T-helper 1 cell treated with Interleukin-12 subunit alpha and Interleukin-12 subunit beta and Interleukin-4 antibody, amounts not matched to agents 30 μg/mL and 1 μg/mL, for 36 hours (primary cell): ENCODE measurements around the gene CHRM5.
A peak's percentile ranks its signal among the peaks of the same experiment; 100 is the strongest.
"Not testable (repeated sequence)": the region's sequence is repeated elsewhere in the genome, so short reads cannot be mapped to it uniquely, and the experiment has no call there.

Experiments
- H3K27ac Mint-ChIP-seq: one replicate; pipeline ENCODE4 v1.8.0; 2021; ENCODE audit warnings: mild to moderate bottlenecking, mixed read lengths
- H3K27me3 Mint-ChIP-seq: one replicate; pipeline ENCODE4 v1.8.0; 2021; ENCODE audit warnings: low read depth, mixed read lengths
- H3K36me3 Mint-ChIP-seq: one replicate; pipeline ENCODE4 v1.8.0; 2021; ENCODE audit warnings: low read depth, mixed read lengths
- H3K4me1 Mint-ChIP-seq: one replicate; pipeline ENCODE4 v1.8.0; 2021; ENCODE audit warnings: low read depth, mixed read lengths
- H3K4me3 Mint-ChIP-seq: one replicate; pipeline ENCODE4 v1.8.0; 2021; ENCODE audit warnings: mild to moderate bottlenecking, moderate library complexity, mixed read lengths
- H3K9me3 Mint-ChIP-seq: one replicate; pipeline ENCODE4 v1.8.0; 2021; ENCODE audit warnings: mixed read lengths

The CHRM5 gene

DNA sequence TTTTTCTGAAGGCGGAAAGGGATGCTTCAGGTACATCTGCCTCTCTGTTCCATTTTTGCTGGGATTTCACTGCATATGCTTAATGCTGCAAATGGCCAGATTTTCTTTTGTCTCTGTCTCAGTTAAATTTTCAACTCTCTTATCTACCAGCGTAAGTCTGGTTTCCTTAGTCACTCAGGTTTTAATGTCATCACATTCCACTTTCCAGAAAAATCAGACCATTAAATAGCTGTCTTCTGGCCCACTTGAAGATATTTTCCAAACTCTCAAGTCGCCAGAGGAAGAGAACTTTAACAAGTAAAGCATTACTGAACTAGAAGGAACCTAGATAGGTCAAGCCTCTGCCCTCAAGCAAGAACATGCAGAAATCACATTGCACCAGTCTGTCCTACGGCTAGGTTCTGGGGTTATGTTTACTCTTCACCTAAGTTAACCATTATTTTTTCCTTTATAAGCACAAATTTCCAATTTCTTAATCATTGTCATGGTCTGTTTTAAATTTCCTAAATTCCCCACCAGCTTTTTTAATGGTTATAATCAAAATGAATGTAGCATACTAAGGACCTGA is 44.2 kb downstream of the CHRM5 start:
- H3K27ac Mint-ChIP-seq = no peak overlapping the region
- H3K4me1 Mint-ChIP-seq = peaks cover 4% of the 10 kb centered on the region
- no peaks in the 10 kb centered on the region for H3K27me3 Mint-ChIP-seq
- no peaks in the 10 kb centered on the region for H3K36me3 Mint-ChIP-seq
- no peak overlapping the region for H3K4me3 Mint-ChIP-seq
- H3K9me3 Mint-ChIP-seq = no peaks in the 10 kb centered on the region

DNA sequence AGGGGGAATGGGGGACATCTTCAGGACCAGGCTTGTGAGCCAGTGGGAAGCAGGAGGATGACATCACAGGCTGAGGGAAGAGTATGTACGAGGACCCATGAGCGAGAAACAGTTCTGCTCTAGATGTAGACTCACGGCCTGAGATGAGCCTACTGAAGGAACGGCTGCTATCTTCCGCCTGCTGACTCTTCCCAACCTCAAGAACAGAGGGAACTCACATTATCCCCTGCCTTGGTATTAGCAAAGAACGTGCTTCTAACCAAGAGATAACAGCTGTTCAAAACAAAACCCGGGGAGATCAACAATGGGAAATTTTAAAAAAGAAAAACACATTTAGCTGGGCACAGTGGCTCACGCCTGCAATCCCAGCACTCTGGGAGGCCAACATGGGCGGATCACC is 45.4 kb downstream of the CHRM5 start:
- Mint-ChIP-seq H3K36me3 (no peaks in the 10 kb centered on the region), H3K4me1 (peaks cover 12% of the 10 kb centered on the region), H3K27me3 (no peaks in the 10 kb centered on the region), H3K9me3 (peaks cover 3% of the 10 kb centered on the region), H3K27ac (no peak overlapping the region), H3K4me3 (no peak overlapping the region)

DNA sequence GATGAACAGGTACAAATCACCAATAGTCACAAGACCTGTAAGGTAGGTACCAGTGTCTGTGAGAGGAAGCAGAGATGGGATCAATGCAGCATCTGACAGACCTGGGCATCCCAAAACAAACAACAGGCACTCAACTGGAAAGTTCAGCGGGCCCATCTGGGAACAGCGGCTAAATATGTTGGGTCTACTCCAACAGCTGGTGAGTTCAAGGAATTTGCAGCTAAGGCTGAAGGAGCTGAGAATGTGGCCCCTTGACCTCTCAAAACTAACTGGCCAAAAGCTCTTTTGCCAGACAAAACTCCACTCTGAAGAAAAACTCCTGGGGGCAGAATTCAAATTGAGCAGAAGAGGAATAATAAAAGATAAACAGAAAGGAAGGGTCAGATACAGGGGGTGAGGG is 46.3 kb downstream of the CHRM5 start:
- Mint-ChIP-seq H3K9me3 (peaks cover 3% of the 10 kb centered on the region), H3K27ac (no peak overlapping the region), H3K4me3 (no peak overlapping the region), H3K36me3 (no peaks in the 10 kb centered on the region), H3K4me1 (peaks cover 15% of the 10 kb centered on the region), H3K27me3 (no peaks in the 10 kb centered on the region)

DNA sequence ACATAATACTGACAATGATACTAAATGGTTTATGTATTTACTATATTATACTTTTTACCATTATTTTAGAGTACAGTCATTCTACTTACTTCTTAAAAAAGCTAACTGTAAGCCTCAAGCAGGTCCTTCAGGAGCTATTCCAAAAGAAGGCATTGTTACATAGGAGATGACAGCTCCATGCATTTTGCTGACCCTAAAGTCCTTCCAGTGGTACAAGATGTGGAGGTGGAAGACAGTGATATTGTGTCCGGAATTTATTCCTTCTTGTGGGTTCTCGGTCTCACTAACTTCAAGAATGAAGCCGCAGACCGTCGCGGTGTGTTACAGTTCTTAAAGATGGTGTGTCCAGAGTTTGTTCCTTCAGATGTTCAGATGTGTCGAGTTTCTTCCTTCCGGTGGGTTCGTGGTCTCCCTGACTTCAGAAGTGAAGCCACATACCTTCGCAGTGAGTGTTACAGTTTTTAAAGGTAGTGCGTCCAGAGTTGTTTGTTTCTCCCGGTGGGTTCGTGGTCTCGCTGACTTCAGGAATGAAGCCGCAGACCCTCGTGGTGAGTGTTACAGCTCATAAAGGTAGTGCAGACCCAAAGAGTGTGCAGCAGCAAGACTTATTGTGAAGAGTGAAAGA is 49.8 kb downstream of the CHRM5 start:
- peaks cover 3% of the 10 kb centered on the region for H3K9me3 Mint-ChIP-seq
- H3K4me1 Mint-ChIP-seq = peaks cover 16% of the 10 kb centered on the region
- H3K4me3 Mint-ChIP-seq = peak overlapping the region; percentile 65
- no peaks in the 10 kb centered on the region for H3K27me3 Mint-ChIP-seq
- peaks cover 5% of the 10 kb centered on the region for H3K36me3 Mint-ChIP-seq
- peak overlapping the region; percentile 89 for H3K27ac Mint-ChIP-seq

DNA sequence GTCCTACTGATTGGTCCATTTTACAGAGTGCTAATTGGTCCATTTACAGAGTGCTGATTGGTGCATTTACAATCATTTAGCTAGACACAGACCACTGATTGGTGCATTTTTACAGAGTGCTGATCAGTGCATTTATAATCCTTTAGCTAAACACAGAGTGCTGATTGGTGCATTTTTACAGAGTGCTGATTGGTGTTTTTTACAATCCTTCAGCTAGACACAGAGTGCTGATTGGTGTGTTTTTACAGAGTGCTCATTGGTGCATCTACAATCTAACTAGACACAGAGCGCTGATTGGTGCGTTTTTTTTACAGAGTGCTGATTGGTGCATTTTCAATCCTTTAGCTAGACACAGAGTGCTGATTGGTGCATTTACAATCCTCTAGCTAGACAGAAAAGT is 50.4 kb downstream of the CHRM5 start:
- not testable (repeated sequence) for H3K36me3 Mint-ChIP-seq, H3K27me3 Mint-ChIP-seq, H3K27ac Mint-ChIP-seq, H3K9me3 Mint-ChIP-seq
- Mint-ChIP-seq H3K4me1 (peaks cover 16% of the 10 kb centered on the region), H3K4me3 (peak overlapping the region; percentile 65)

DNA sequence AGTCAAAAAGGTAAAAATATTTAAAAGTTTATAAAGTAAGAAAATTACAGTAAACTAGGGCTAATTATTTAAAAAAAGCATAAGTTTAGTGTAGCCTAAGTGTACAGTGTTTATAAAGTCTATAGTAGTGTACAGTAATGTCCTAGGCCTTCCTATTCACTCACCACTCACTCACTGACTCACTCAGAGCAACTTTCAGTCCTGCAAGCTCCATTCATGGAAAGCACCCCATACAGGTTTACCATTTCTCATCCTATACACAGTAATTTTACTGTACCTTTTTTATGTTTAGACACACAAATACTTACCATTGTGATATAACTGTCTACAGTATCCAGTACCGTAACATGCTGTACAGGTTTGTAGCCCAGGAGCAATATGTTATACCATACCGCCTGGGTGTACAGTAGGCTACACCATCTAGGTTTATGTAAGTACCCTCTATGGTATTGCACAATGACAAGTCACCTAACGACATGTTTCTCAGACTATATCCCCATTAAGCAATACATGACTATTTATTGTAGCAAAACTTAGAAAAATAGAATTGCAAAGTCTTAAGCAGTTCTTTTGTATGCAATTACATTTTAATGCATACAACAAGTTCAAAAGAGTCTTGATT is 51.2 kb downstream of the CHRM5 start:
- Mint-ChIP-seq H3K27ac (no peak overlapping the region), H3K27me3 (no peaks in the 10 kb centered on the region), H3K9me3 (peaks cover 3% of the 10 kb centered on the region), H3K4me3 (no peak overlapping the region), H3K4me1 (peaks cover 16% of the 10 kb centered on the region), H3K36me3 (peaks cover 5% of the 10 kb centered on the region)

DNA sequence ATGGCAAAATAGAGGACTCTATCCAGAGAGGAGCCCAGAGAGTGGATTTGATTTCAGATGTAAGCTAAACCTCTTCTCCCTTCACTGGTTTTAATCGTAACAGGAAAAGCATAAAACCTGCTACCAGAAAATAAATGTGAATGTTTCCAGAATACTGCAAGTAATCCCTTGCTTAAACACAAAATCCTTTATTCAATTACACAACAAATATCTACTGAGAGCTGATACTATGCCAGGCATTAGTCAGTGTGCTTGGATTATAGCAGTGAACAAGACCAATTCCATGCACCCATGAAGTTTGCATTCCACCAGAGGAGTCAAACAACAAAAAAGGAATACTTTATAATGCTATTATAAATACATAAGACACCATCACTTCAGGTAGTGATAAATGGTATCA is 55.6 kb downstream of the CHRM5 start:
- Mint-ChIP-seq H3K36me3 (peaks cover 5% of the 10 kb centered on the region), H3K9me3 (no peaks in the 10 kb centered on the region), H3K4me3 (no peak overlapping the region), H3K27me3 (no peaks in the 10 kb centered on the region), H3K4me1 (peaks cover 5% of the 10 kb centered on the region), H3K27ac (no peak overlapping the region)

DNA sequence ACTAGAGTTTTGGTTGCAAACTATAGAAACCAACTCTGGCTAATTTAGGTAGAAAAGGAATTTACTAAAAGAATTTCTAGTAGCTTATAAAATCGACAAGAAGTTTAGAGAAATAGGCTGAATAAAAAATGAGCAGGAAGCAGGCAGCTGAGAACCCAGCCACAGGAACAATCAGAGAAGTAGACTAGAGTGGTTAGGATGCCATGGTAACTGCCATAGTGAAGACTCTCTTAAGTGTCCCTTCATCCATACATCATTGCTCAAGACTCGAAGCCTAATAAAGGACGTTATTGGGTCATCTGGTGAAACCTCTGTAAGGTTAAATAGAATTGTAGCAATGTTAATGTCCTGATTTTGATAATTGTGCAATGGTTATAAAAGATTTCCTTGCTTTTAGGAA is 57.0 kb downstream of the CHRM5 start:
- peaks cover 2% of the 10 kb centered on the region for H3K4me1 Mint-ChIP-seq
- no peaks in the 10 kb centered on the region for H3K27me3 Mint-ChIP-seq
- peaks cover 5% of the 10 kb centered on the region for H3K36me3 Mint-ChIP-seq
- H3K4me3 Mint-ChIP-seq = no peak overlapping the region
- H3K9me3 Mint-ChIP-seq = no peaks in the 10 kb centered on the region
- H3K27ac Mint-ChIP-seq = no peak overlapping the region

DNA sequence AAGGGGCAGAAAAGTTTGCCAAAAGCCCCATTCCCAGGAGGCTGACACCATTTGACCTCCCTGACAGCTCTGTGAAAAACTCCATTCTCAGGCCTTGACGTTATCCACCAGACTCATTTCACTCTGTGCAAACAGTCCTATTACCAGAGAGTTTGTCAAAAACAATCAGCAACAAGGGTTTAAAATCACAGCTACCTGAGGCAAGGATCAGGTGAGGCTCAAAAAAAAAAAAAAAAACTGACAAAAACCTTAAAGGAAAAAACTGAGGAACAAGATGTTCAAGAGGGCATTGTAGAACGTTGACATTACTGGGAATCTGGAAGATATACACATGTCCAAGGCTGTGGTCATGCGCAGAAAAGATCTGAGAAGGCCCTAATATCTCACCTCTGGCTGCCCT is 59.3 kb downstream of the CHRM5 start:
- Mint-ChIP-seq H3K4me3 (no peak overlapping the region), H3K4me1 (peaks cover 4% of the 10 kb centered on the region), H3K36me3 (no peaks in the 10 kb centered on the region), H3K27me3 (no peaks in the 10 kb centered on the region), H3K27ac (no peak overlapping the region), H3K9me3 (no peaks in the 10 kb centered on the region)

DNA sequence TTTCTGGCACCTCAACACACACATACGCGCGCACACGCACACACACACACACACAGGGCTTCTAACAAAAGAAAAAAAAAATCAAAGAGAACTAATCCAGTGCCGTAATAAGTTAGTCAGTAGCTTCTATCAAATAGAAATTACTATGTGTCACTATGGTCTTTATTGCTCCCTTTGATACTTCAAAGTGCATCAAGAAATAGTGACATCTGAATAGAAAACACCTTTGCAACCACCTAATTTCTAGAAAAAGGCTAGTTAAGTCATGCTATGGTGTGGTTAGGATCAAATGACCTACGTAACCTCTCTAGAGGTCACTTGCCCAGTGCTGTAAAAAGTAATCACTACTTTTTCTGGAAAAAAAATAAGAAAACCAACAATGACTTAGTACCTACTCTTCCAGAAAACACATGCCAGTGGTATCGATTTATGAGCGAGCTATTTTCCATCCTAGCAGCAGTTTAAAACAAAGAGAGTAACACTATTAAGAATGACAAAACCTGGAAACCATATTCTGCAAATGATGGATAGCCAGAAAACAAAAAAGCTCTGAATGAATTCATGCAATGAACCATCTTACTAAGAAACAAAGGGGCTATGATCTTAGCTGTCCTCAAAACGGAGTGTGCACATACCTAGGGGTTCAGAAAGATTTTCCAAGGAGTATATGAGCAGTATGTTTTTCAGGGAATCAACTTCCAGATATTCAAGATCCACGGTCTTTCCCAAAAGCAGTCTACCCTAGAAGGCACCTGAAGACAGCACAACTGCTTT is 63.9 kb downstream of the CHRM5 start:
- Mint-ChIP-seq H3K4me1 (peaks cover 5% of the 10 kb centered on the region), H3K4me3 (no peak overlapping the region), H3K27ac (no peak overlapping the region), H3K36me3 (no peaks in the 10 kb centered on the region), H3K27me3 (no peaks in the 10 kb centered on the region), H3K9me3 (no peaks in the 10 kb centered on the region)

DNA sequence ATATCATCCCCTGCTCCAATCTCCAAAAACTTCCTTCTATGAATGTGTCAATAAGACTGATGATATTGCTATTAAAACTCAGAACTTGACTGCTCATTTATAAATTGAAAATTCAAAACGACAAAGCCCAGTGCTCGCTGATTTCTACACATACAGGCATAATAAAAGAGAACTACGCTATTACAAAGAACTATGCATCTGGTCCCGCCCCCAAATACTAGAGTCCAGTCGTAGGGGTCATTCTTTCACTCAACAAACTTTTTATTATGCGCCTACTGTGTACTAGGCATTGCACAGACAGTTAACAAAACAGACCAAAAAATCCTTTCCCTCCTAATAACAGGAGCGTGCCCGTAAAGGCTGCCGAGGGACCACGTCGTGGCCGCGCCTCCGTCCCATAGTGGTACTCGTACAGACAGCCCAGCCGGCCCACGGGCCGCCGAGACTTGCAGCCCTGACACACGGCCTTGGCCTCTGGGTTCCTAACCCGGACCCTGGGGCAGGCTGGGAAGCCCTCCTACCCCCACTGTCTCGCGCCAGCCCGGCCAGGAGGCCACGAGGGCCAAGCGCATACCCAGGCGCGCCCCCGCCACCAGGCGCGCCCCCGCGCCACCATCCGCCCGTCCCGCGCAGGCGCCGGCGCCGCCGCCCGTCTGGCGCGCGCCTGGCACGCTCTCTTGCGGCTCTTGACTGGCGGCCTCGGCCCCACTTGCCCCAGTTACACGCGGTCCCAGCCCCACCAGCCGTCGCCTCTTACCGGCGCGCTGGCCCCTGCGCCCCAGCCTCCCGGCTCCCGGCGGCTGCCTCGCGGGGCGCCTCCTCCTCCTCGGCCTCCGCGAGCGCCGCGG is 70.0 kb downstream of the CHRM5 start:
- no peaks in the 10 kb centered on the region for H3K9me3 Mint-ChIP-seq
- peak overlapping the region; percentile 91 for H3K27ac Mint-ChIP-seq
- H3K4me1 Mint-ChIP-seq = peaks cover 16% of the 10 kb centered on the region
- H3K4me3 Mint-ChIP-seq = peak overlapping the region; percentile 90
- no peaks in the 10 kb centered on the region for H3K36me3 Mint-ChIP-seq
- H3K27me3 Mint-ChIP-seq = no peaks in the 10 kb centered on the region

DNA sequence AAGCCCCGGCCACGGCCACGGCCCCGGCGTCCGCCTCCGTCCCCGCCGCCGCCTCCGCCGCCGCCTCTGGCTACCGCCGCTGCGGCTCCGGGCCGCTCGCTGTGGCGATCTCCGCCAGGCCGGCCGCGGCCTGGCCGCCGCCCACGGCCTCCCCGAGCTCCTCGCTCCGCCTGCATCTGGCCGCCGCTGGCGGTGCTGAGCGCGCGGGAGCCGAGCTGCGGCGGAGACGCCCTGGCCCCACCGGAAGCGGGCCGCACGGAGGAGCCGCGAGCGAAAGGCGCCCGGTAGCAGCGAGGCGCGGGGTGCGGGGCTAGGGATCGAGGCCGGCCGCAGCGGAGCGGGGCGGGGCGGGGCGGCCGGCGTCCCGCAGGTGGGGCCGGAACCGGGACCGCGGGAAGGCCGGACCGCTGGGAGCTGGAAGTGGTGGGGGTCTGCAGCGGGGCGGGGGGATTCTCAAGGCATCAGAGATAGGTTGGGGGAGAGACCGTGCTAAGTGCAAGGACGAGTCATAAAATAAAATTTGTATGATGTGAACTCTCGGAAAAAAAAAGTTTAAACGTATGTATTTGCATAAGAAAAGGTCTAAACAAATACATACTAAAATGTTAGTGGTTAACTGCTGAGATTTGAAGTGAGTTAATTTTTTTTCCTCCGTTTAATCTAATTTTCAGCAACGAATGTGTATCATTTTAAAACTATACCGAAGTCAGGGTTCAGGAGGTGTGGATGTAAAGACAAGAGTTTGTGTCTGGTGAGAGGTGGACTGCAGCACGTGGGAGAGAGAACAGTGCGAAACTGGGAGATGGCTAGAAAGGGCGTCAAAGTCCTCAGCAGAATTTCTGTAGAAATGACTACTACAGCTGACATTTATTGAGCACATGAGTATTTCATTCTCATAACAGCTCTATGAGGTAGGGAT is 70.8 kb downstream of the CHRM5 start, which contains the start of gene AVEN:
AVEN (minus strand) TSS at position 334 of the 919 bp plus-strand sequence; CDS start at position 176, 158 bp downstream.
- Mint-ChIP-seq H3K4me3 (peak within 1 kb of the TSS; percentile 90), H3K27me3 (no peaks in the 10 kb centered on the region), H3K27ac (peak within 1 kb of the TSS; percentile 91), H3K9me3 (no peaks in the 10 kb centered on the region), H3K4me1 (peaks cover 19% of the 10 kb centered on the region), H3K36me3 (no peaks in the 10 kb centered on the region)

DNA sequence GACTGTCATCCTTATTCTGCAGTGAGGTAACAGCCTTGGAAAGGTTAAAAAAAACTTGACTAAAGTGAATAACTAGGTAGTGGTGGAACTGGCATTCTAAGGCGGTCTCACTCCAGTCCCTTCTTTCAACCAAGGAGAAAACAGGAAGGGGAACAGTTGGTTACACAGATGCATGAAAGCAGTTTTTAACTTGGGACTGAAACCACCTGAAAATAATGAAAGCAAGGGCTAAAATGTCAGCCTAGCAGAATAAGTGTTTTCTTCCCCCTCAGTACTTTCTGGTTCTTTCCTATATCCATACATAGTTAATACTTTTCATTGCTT is 71.5 kb downstream of the CHRM5 start:
- Mint-ChIP-seq H3K9me3 (no peaks in the 10 kb centered on the region), H3K36me3 (no peaks in the 10 kb centered on the region), H3K4me3 (peak overlapping the region; percentile 78), H3K4me1 (peaks cover 20% of the 10 kb centered on the region), H3K27ac (peak overlapping the region; percentile 88), H3K27me3 (no peaks in the 10 kb centered on the region)
